ENCODE results near the gene TSEN2. TPM values are rescaled to one million over a fixed set of nuclear protein-coding genes. Genes with fewer than 3 reads are reported as not detected.

The TSEN2 gene
- total RNA-seq, 1 experiment from 2014 or later, result 22.0 TPM

DNA sequence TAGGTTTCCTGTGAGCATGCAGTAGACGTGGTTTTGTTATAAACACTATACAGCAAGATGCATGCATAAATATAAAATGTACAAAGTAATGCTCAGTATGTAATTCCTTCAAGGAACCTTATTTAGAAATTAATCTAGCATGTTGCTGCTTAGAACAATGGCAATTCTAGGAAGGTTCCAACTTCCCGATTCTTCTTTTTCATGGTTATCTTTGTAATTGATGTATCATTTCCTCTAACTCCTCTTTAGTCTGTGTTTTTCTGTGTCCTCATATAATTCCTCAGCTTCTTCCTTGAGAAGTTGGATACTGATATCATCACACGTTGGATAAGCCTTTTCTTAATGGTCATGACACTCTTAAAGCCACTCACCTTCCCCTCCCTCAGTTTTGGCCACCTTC lies 3.5 kb downstream of the TSEN2 start:
- Histone ChIP-seq H3K23me2 (ENCODE audit: insufficient read length, low read depth, low read length, poor library complexity, severe bottlenecking) (peaks cover 11% of the 10 kb centered on the region), H4K91ac (ENCODE audit: insufficient read length, low read depth, low read length) (no peak overlapping the region), H3K4me1 (ENCODE audit: insufficient read depth, low read length) (peaks cover 3% of the 10 kb centered on the region; the same call in 1 of the 2 replicates), H4K5ac (ENCODE audit: insufficient read length, low read depth, low read length) (no peak overlapping the region), H2BK5ac (ENCODE audit: insufficient read length, low read length) (no peak overlapping the region), H3K18ac (ENCODE audit: insufficient read length, low read depth, low read length) (no peak overlapping the region), H3K27ac (ENCODE audit: insufficient read length, low read depth, low read length) (no peak overlapping the region), H3K23ac (ENCODE audit: insufficient read length, low read depth, low read length) (no peak overlapping the region), H3K79me2 (ENCODE audit: insufficient read depth, low read length) (peaks cover 3% of the 10 kb centered on the region; the same call in 1 of the 2 replicates), H3K9ac (ENCODE audit: extremely low read depth, insufficient read length, low read length) (no peak overlapping the region), H3K4me2 (ENCODE audit: insufficient read depth, insufficient read length, low read length) (no peak overlapping the region), H2BK120ac (ENCODE audit: low read depth, low read length, poor library complexity, severe bottlenecking) (no peak overlapping the region), H2BK12ac (ENCODE audit: insufficient read length, low read depth, low read length) (no peak overlapping the region), H2BK20ac (ENCODE audit: low read depth, low read length, poor library complexity, severe bottlenecking) (no peak overlapping the region), H3K4ac (ENCODE audit: low read depth, low read length) (no peak overlapping the region), H2AFZ (ENCODE audit: low read length) (no peak overlapping the region), H3K79me1 (ENCODE audit: insufficient read depth, low read depth, low read length, poor library complexity, severe bottlenecking) (no peaks in the 10 kb centered on the region), H3K56ac (ENCODE audit: insufficient read length, low read depth, low read length) (no peak overlapping the region), H4K20me1 (ENCODE audit: control insufficient read depth, insufficient read depth, insufficient read length) (no peaks in the 10 kb centered on the region), H4K8ac (replicated peaks; ENCODE audit: insufficient read length, low read depth, low read length) (no peak overlapping the region), H2BK15ac (ENCODE audit: low read depth, low read length) (no peak overlapping the region), H3K27me3 (ENCODE audit: insufficient read depth, low read length) (no peaks in the 10 kb centered on the region), H3T11ph (ENCODE audit: low read length) (no peak overlapping the region), H3K9me3 (ENCODE audit: control insufficient read depth, low read depth, low read length) (no peaks in the 10 kb centered on the region), H3K14ac (ENCODE audit: insufficient read depth, low read length) (no peak overlapping the region), H2AK5ac (ENCODE audit: insufficient read length, low read length) (no peak overlapping the region)
- Mint-ChIP-seq H3K4me3 (no peak overlapping the region), H3K9me3 (no peaks in the 10 kb centered on the region), H3K36me3 (ENCODE audit: insufficient read depth in 1 of 3, low read depth in 3 of 3) (peaks cover 11 to 28% (median 23%) of the 10 kb centered on the region in 3 experiments; a peak in 6 of 7 replicates), H3K27ac (no peak overlapping the region), H3K27me3 (ENCODE audit: low read depth) (peaks cover 5% of the 10 kb centered on the region), H3K4me1 (peaks cover 17 to 19% of the 10 kb centered on the region in 2 experiments)
- WGBS (ENCODE audit: extremely low coverage, insufficient read length, low lambda C conversion rate), result no CpG with 5 or more reads among the region's 3 CpGs
- DNase-seq, result no peak
- TF ChIP-seq, protein P1, sequence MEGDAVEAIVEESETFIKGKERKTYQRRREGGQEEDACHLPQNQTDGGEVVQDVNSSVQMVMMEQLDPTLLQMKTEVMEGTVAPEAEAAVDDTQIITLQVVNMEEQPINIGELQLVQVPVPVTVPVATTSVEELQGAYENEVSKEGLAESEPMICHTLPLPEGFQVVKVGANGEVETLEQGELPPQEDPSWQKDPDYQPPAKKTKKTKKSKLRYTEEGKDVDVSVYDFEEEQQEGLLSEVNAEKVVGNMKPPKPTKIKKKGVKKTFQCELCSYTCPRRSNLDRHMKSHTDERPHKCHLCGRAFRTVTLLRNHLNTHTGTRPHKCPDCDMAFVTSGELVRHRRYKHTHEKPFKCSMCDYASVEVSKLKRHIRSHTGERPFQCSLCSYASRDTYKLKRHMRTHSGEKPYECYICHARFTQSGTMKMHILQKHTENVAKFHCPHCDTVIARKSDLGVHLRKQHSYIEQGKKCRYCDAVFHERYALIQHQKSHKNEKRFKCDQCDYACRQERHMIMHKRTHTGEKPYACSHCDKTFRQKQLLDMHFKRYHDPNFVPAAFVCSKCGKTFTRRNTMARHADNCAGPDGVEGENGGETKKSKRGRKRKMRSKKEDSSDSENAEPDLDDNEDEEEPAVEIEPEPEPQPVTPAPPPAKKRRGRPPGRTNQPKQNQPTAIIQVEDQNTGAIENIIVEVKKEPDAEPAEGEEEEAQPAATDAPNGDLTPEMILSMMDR (conservative IDR thresholded peaks at IDR 0.05), result no peak

Measured in H9 (cell line).